ENCODE data around the gene COL16A1.

DNA sequence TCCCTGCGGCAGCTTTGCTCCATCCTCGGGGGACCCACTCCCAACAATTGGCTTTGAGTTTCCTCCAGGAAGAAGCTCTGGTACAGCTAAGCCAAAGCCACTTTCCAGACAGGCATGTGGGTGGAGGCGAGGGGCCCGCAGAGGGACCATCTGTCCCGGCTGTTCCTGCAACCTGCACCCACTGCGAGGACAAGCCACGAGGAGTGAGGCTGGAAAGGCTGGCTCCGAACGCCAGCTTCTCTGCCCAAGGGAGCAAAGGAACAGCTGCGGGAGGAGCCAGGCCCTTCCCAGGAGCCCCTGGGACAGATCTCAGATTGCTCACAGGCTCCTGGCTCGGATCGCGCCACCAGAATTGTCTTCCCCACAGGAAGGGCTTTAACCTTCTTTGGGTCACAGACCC, 30.8 kb downstream of the COL16A1 start:
- TF ChIP-seq CTCF (IDR thresholded peaks at IDR 0.05) (no peak), POLR2A (IDR thresholded peaks at IDR 0.05) (no peak), POLR2AphosphoS5 (IDR thresholded peaks at IDR 0.05) (no peak), EP300 (IDR thresholded peaks at IDR 0.05) (no peak)
